ACC112 (cell line): ENCODE data around the gene SHISA5.

ENCODE experiments used
- H2AFZ ChIP-seq: fragments of 200-600 bp; sonication (generic); one replicate; pipeline ENCODE4 v1.6.0; 2017; ENCODE audit warnings: antibody characterized with exemption, low read length; ENCODE audit not compliant: unreplicated experiment
- H3K27ac ChIP-seq: fragments of 200-600 bp; sonication (generic); 2 replicates; pipeline ENCODE4 v1.5.1; 2014; ENCODE audit warnings: low read depth, mild to moderate bottlenecking, antibody characterized with exemption, low read length, moderate library complexity
- H3K27me3 ChIP-seq: fragments of 200-600 bp; sonication (generic); 2 replicates; pipeline ENCODE4 v1.6.1; 2014; ENCODE audit warnings: mild to moderate bottlenecking, antibody characterized with exemption, low read length, moderate library complexity, mixed read lengths; ENCODE audit not compliant: insufficient read depth
- H3K36me3 ChIP-seq: fragments of 200-600 bp; sonication (generic); 2 replicates; pipeline ENCODE4 v1.6.1; 2016; ENCODE audit warnings: mild to moderate bottlenecking, antibody characterized with exemption, low read length, moderate library complexity, mixed read lengths; ENCODE audit not compliant: insufficient read depth
- H3K4me1 ChIP-seq: fragments of 200-600 bp; sonication (generic); one replicate; pipeline ENCODE4 v1.6.1; 2016; ENCODE audit warnings: low read length, mixed read lengths; ENCODE audit not compliant: insufficient read depth, unreplicated experiment, control insufficient read depth
- H3K4me3 ChIP-seq: fragments of 200-600 bp; sonication (generic); 2 replicates; pipeline ENCODE4 v1.5.1; 2014; ENCODE audit warnings: mild to moderate bottlenecking, low read depth, low read length
- H3K79me2 ChIP-seq: fragments of 200-600 bp; sonication (generic); one replicate; pipeline ENCODE4 v1.6.0; 2016; ENCODE audit warnings: low read length; ENCODE audit not compliant: control insufficient read depth, unreplicated experiment, insufficient read depth

Gene SHISA5

DNA sequence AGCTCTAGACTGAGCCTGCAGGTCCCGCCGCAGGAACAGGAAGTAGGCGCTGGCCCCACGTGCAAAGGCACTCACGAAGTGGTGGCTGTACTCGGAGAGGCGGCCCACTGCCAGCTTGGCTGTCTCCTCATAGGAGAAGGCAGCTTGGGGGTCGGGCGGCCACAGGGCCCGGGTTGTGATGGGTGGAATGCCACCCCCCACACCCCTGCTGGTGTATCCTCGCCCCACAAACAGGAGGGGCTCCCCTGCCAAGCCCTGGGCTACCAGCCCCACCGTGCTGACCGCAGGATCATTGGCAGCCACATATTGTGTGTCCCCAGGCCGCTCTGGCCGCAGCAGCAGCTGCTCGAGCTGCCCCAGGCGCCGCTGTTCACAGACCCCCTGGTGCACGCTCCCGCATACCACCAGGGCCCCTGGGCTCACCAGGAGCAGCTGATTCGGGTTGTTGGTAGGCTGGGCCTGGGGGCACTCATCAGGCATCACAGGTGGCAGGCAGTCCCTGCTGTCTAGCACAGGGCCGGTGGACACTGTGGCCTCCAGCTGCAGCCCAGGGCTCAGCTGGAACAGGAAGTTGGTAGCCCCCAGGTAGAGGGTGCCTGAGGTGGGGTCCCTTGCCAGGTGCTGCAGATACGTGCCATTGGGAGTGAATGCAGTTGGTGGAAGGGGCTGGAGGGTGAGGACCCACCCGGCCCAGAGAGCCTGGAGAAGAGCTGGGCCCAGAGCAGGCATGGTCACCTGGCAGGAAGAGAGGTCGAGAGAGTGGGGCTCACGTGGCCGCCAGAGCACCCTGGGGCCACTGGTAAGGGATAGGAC is 79.9 kb downstream of the SHISA5 start:
- H3K27ac ChIP-seq = no peak overlapping the region
- H3K36me3 ChIP-seq = no peaks in the 10 kb centered on the region
- no peaks in the 10 kb centered on the region for H3K79me2 ChIP-seq
- no peaks in the 10 kb centered on the region for H3K27me3 ChIP-seq
- no peak overlapping the region for H3K4me3 ChIP-seq
- H2AFZ ChIP-seq = no peak overlapping the region
- peaks cover 11% of the 10 kb centered on the region for H3K4me1 ChIP-seq

DNA sequence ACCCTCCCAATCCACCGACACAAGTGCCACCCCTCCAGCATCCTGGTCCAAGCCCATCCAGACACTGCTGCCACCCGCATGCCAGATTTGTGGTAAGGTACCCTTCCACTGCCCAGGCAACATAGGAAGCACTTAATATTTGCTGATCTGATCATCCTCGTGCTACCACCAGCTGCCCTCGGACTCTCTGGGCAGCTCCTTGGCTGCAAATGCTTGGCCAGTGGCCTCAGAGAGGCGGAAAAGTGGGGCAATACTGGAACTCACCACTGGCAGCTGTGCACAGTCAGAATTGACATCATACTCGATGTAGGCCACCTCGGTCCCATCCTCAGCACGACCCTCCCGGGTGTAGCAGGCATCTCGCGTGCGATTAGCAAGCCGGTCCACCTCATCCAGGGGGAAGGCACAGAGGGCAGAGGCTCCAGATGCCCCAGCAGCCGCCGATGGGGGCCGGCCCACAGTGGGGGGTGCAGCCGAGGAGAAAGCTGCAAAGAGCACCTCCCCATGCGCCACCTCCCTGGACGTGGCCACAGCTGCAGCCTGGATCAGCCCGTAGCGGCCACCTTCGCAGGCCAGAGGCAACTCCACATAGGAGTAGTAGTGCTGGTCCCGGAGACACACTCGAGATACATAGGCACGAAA is 80.6 kb downstream of the SHISA5 start:
- no peak overlapping the region for H2AFZ ChIP-seq
- H3K27me3 ChIP-seq = no peaks in the 10 kb centered on the region
- no peak overlapping the region for H3K4me3 ChIP-seq
- H3K36me3 ChIP-seq = no peaks in the 10 kb centered on the region
- no peak overlapping the region for H3K27ac ChIP-seq
- H3K79me2 ChIP-seq = no peaks in the 10 kb centered on the region
- H3K4me1 ChIP-seq = peaks cover 11% of the 10 kb centered on the region

DNA sequence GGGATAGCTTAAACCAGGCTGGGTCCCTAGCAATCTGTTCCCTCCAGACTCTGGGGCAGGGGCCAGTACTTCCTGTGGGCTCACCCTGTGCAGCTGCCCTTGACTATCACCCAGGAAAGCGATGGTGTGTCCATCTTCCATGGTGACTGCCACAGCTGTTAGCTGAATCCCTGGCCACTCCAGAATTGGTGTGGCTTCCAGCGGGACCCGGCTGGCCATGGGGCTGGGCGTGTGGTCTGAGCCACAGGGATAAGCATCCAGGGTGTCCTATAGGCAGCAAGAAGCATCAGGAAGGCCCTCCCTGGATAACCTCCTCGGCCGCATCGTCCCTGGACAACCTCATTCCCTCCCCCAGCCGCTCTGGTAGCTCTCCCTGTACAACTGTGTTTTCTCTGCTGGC is 81.3 kb downstream of the SHISA5 start:
- Histone ChIP-seq H2AFZ (no peak overlapping the region), H3K4me1 (peaks cover 11% of the 10 kb centered on the region), H3K27me3 (no peaks in the 10 kb centered on the region), H3K4me3 (no peak overlapping the region), H3K36me3 (no peaks in the 10 kb centered on the region), H3K27ac (no peak overlapping the region), H3K79me2 (no peaks in the 10 kb centered on the region)

DNA sequence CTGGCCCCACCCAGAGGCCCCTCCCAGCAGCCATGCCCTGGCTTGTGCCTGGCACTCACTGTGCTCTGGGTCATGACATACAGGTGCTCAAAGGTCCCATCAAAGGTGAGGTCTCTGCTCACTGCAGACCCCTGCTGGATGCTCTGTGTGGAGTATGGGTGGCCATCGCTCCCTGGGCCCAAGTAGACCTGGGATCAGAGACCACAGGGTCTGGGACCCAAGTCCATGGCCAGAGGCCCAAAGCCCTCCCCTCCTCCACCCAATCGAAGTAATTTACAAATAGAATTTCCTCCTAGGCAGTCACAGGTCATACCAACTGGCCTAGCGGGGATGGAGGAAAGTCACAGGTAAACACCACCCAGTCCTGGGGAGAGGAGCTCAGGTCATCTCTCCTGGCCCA is 81.7 kb downstream of the SHISA5 start:
- Histone ChIP-seq H3K27me3 (no peaks in the 10 kb centered on the region), H2AFZ (no peak overlapping the region), H3K4me1 (peaks cover 10% of the 10 kb centered on the region), H3K36me3 (no peaks in the 10 kb centered on the region), H3K4me3 (no peak overlapping the region), H3K27ac (no peak overlapping the region), H3K79me2 (no peaks in the 10 kb centered on the region)

DNA sequence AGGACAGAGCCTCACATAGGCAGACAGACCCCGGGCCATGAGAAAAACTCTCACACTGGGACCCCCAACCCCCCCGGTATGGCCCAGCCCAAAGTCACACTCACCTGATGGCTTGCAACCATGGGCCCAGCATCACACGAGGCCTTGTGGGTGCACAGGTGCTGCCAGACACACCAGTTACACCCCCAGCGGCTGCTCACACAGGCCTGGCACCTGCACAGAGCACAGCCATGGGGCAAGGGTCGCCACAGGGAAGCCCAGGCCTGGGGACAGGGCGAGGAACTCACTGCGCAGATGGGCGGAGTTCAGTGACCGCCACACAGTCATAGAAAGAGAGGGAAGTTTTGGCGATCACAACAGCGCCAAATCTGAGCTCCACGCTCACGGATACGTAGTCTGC is 83.4 kb downstream of the SHISA5 start:
- Histone ChIP-seq H3K4me1 (no peaks in the 10 kb centered on the region), H3K79me2 (no peaks in the 10 kb centered on the region), H3K36me3 (no peaks in the 10 kb centered on the region), H3K4me3 (no peak overlapping the region), H2AFZ (no peak overlapping the region), H3K27me3 (no peaks in the 10 kb centered on the region), H3K27ac (no peak overlapping the region)

DNA sequence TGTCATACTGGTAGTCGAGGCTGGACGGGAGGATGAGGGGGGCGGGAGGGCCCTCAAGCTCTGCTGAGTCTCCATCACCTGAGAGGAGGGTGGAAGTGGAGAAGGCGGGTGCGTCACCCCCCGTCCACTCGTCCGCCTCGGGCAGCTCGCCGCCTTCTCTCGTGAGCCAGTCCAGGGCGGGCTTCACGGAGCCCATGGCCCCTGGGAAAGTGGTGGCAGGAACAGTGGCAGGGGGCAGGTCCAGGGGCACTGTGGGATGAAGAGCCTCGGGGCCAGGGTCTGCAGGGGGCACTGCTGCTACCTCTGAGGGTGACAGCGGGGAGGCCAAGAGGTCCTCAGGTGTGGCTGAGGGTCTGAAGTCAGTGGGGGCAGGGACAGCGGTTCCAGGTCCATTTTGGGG is 84.4 kb downstream of the SHISA5 start:
- no peaks in the 10 kb centered on the region for H3K27me3 ChIP-seq
- H3K27ac ChIP-seq = no peak overlapping the region
- no peaks in the 10 kb centered on the region for H3K79me2 ChIP-seq
- H3K36me3 ChIP-seq = no peaks in the 10 kb centered on the region
- no peaks in the 10 kb centered on the region for H3K4me1 ChIP-seq
- no peak overlapping the region for H2AFZ ChIP-seq
- no peak overlapping the region for H3K4me3 ChIP-seq

DNA sequence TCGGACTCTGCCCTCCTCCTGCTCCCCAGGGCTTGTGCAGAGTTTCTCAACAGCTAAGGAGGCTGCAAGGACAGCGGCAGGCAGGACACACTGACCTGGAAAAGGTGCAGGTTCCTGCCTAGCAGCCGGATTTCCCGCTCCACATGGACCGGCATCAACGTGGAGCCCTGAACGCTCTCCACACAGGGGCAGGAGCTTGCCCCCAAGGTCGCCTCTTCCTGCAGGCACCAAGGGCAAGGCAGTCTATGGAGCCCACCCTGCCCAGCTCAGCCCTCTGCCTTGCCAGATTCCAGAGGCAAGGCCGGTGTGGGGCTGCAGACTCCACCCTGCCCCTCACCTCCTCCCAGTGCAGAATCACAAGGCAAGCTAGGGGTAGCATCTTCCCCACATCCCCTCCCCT is 84.8 kb downstream of the SHISA5 start:
- Histone ChIP-seq H3K36me3 (no peaks in the 10 kb centered on the region), H3K27me3 (no peaks in the 10 kb centered on the region), H2AFZ (no peak overlapping the region), H3K4me3 (no peak overlapping the region), H3K27ac (no peak overlapping the region), H3K4me1 (no peaks in the 10 kb centered on the region), H3K79me2 (no peaks in the 10 kb centered on the region)

DNA sequence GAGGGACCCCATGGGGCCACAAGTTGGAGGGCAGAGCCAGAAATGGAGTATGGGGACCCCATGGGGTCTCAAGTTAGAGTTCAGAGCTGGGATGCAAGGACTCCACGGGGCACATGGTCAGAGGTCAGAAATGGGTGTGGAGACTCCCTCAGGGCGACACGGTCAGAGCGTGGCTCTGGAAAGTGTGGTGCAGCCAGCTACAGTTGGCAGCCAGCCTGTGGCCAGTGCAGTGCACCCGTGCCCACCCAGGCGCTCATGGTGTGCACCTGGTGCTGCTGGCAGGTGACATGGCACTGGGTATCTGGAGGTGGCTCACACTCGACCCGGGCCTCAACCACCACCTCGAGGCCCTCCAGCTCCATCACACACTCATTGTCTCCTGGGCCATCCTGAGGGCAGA is 85.3 kb downstream of the SHISA5 start:
- Histone ChIP-seq H3K36me3 (no peaks in the 10 kb centered on the region), H3K27me3 (no peaks in the 10 kb centered on the region), H3K27ac (no peak overlapping the region), H3K4me3 (no peak overlapping the region), H3K79me2 (no peaks in the 10 kb centered on the region), H2AFZ (no peak overlapping the region), H3K4me1 (no peaks in the 10 kb centered on the region)

DNA sequence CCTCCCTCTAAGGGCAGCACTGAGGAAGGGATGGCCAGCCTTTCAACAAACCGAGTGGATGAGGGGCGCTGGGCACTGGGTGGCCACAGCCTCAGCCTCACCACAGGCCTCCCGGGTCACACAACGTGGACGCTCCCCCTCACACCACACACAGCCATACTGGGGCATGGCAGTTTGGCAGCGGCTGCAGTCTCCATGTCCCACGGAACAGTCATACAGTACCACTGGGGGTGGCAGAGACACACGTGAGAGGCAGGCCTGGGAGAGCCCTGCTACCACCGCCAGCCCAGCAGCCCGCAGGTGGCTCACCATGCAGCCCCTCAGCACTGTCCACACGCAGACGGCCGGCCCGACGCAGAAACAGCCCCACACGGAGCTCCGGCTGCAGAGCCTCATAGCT is 85.8 kb downstream of the SHISA5 start:
- Histone ChIP-seq H3K27me3 (no peaks in the 10 kb centered on the region), H3K4me1 (no peaks in the 10 kb centered on the region), H3K4me3 (no peak overlapping the region), H3K79me2 (no peaks in the 10 kb centered on the region), H2AFZ (no peak overlapping the region), H3K27ac (no peak overlapping the region), H3K36me3 (no peaks in the 10 kb centered on the region)
